HG02973 (cell line): ENCODE results near the gene GSC2.

Experiments used
- ATAC-seq: cut with Tn5 transposase; IDR thresholded peaks from one replicate; pipeline ENCODE4 v1.9.1; 2021; ENCODE audit warnings: moderate library complexity; ENCODE audit not compliant: unreplicated experiment

Gene GSC2

GRCh38 chr22:19149991-19150390, at the start of gene GSC2:
GSC2 (minus strand) TSS chr22:19150292; CDS start chr22:19150283, 9 bp downstream.
- ATAC-seq: no peak

GRCh38 chr22:19199479-19199878, 49.4 kb upstream of the GSC2 start:
- ATAC-seq: no peak

GRCh38 chr22:19197997-19198865, 48.1 kb upstream of the GSC2 start:
- ATAC-seq: no peak

GRCh38 chr22:19196841-19197612, 46.9 kb upstream of the GSC2 start:
- ATAC-seq: no peak

- ATAC-seq: no peak
Measured at GRCh38 chr22:19195796-19196731, 46.0 kb upstream of the GSC2 start.

GRCh38 chr22:19194766-19195536, 44.9 kb upstream of the GSC2 start:
- ATAC-seq: no peak

GRCh38 chr22:19193879-19194278, 43.8 kb upstream of the GSC2 start:
- no peak for ATAC-seq

GRCh38 chr22:19187716-19188563, 37.8 kb upstream of the GSC2 start:
- no peak for ATAC-seq

GRCh38 chr22:19184276-19184997, 34.3 kb upstream of the GSC2 start:
- ATAC-seq: no peak

- ATAC-seq: no peak
Measured at GRCh38 chr22:19183216-19183615, 33.1 kb upstream of the GSC2 start.

GRCh38 chr22:19182472-19183157, 32.5 kb upstream of the GSC2 start:
- no peak for ATAC-seq

GRCh38 chr22:19181786-19182471, 31.8 kb upstream of the GSC2 start:
- no peak for ATAC-seq

GRCh38 chr22:19180740-19181410, 30.8 kb upstream of the GSC2 start:
- no peak for ATAC-seq

GRCh38 chr22:19180234-19180633, 30.1 kb upstream of the GSC2 start:
- ATAC-seq: no peak

- peak; percentile 30 for ATAC-seq
Measured at GRCh38 chr22:19179497-19180048, 29.5 kb upstream of the GSC2 start.

GRCh38 chr22:19178657-19179496, 28.8 kb upstream of the GSC2 start, which contains the start of gene SLC25A1:
SLC25A1 (minus strand) TSS chr22:19178736; CDS start chr22:19178673, 63 bp downstream.
- peak; percentile 41 for ATAC-seq
